Colonic mucosa (tissue), 4 donors: ENCODE data around the gene TRAF6. TPM values are rescaled to one million over a fixed set of nuclear protein-coding genes. Genes with fewer than 3 reads are reported as not detected.

ENCODE experiments used
- DNase-seq: peaks from one replicate; pipeline ENCODE4 v3.0.0-alpha.2; 2020
- H3K27ac ChIP-seq: fragments of 200-600 bp; one replicate; pipeline ENCODE4 v1.8.0; 2021
- H3K27me3 ChIP-seq: fragments of 200-600 bp; one replicate; pipeline ENCODE4 v1.8.0; 2021
- H3K36me3 ChIP-seq: fragments of 200-600 bp; one replicate; pipeline ENCODE4 v1.8.0; 2021
- H3K4me1 ChIP-seq: fragments of 200-600 bp; one replicate; pipeline ENCODE4 v1.8.0; 2021; ENCODE audit warnings: mild to moderate bottlenecking
- H3K4me3 ChIP-seq: fragments of 200-600 bp; one replicate; pipeline ENCODE4 v1.8.0; 2021
- H3K9ac ChIP-seq, 2 donors: one replicate each; pipeline ENCODE4 v1.7.0; 2013; ENCODE audit warnings: control low read depth in 2 of 2, low read depth in 2 of 2, low read length in 2 of 2
- H3K9me3 ChIP-seq: fragments of 200-600 bp; one replicate; pipeline ENCODE4 v1.8.0; 2021
- CTCF ChIP-seq: fragments of 200-600 bp; IDR thresholded peaks from one replicate; pipeline ENCODE4 v1.8.0; 2022; ENCODE audit warnings: antibody characterized with exemption, mild to moderate bottlenecking
- intact Hi-C: fragments of 100-400 bp; cut with DNase I; formaldehyde crosslinking; loops from one replicate; pipeline ENCODE4 v1.14.1; 2022
- total RNA-seq, 2 donors: library from RNA; stranded (reverse); fragmentation: NEBNext Ultra II Directional in 1 of 2; extraction: Animal tissue kit (Norgen Biotek cat#: 25700) in 1 of 2; gene quantifications; one replicate each; pipeline ENCODE4 v1.2.1, GENCODE V29; 2021
- donor health status: healthy.
- donor health status: DM: no; HTN: no; CAD: no.
- donor health status: DM: no; HTN: no; CAD: no.

Gene TRAF6
- total RNA-seq, 2 donors from 2014 or later, result 9.5 to 18.3 TPM

GRCh38 chr11:36456156-36456555, 53.9 kb downstream of the TRAF6 start:
- Histone ChIP-seq H3K4me1 (peaks cover 6% of the 10 kb centered on the region), H3K36me3 (no peaks in the 10 kb centered on the region), H3K4me3 (no peak overlapping the region), H3K9ac (peak overlapping the region in 1 of 2 donors; percentile 58), H3K9me3 (no peaks in the 10 kb centered on the region), H3K27ac (peak overlapping the region; percentile 19), H3K27me3 (no peaks in the 10 kb centered on the region)
- intact Hi-C loops, result loop anchor here (10.0 kb wide), 1 partner anchor 161 kb away; the partner anchor contains the start of gene PRR5L
- DNase-seq, result no peak
- no peak for TF ChIP-seq CTCF

- Histone ChIP-seq H3K27ac (peak overlapping the region; percentile 19), H3K27me3 (no peaks in the 10 kb centered on the region), H3K4me1 (peaks cover 7% of the 10 kb centered on the region), H3K4me3 (no peak overlapping the region), H3K36me3 (no peaks in the 10 kb centered on the region), H3K9ac (peak overlapping the region; percentile 31 to 58), H3K9me3 (no peaks in the 10 kb centered on the region)
- no peak for DNase-seq
- no peak for TF ChIP-seq CTCF
- intact Hi-C loops, result loop anchor here (10.0 kb wide), 1 partner anchor 161 kb away; the partner anchor contains the start of gene PRR5L
Observed at GRCh38 chr11:36455658-36456111, 54.4 kb downstream of the TRAF6 start.

- intact Hi-C loops, result loop anchor here (10.0 kb wide), 1 partner anchor 160 kb away; the partner anchor contains the start of gene PRR5L
- no peak for TF ChIP-seq CTCF
- H3K9ac ChIP-seq, result peak overlapping the region in 1 of 2 donors; percentile 31
- H3K4me1 ChIP-seq, result peaks cover 13% of the 10 kb centered on the region
- no peak overlapping the region for H3K4me3 ChIP-seq
- H3K9me3 ChIP-seq, result no peaks in the 10 kb centered on the region
- H3K27ac ChIP-seq, result no peak overlapping the region
- H3K27me3 ChIP-seq, result no peaks in the 10 kb centered on the region
- no peaks in the 10 kb centered on the region for H3K36me3 ChIP-seq
- no peak for DNase-seq
Observed at GRCh38 chr11:36454941-36455631, 55.0 kb downstream of the TRAF6 start.

GRCh38 chr11:36454551-36454940, 55.5 kb downstream of the TRAF6 start:
- Histone ChIP-seq H3K36me3 (no peaks in the 10 kb centered on the region), H3K9me3 (no peaks in the 10 kb centered on the region), H3K27ac (no peak overlapping the region), H3K9ac (no peak overlapping the region), H3K27me3 (no peaks in the 10 kb centered on the region), H3K4me1 (peaks cover 16% of the 10 kb centered on the region), H3K4me3 (no peak overlapping the region)
- intact Hi-C loops, result loop anchor here (10.0 kb wide), 1 partner anchor 160 kb away; the partner anchor contains the start of gene PRR5L
- TF ChIP-seq CTCF, result no peak
- no peak for DNase-seq

- H3K4me1 ChIP-seq, result peaks cover 16% of the 10 kb centered on the region
- peak overlapping the region; percentile 55 for H3K27ac ChIP-seq
- H3K9ac ChIP-seq, result no peak overlapping the region
- no peak for TF ChIP-seq CTCF
- H3K4me3 ChIP-seq, result no peak overlapping the region
- intact Hi-C loops, result loop anchor here (10.0 kb wide), 1 partner anchor 159 kb away; the partner anchor contains the start of gene PRR5L
- H3K27me3 ChIP-seq, result no peaks in the 10 kb centered on the region
- H3K9me3 ChIP-seq, result no peaks in the 10 kb centered on the region
- DNase-seq, result peak; percentile 76
- H3K36me3 ChIP-seq, result no peaks in the 10 kb centered on the region
Observed at GRCh38 chr11:36453678-36454077, 56.4 kb downstream of the TRAF6 start.
